ENCODE results near the gene TNFRSF1B.

TNFRSF1B gene

DNA sequence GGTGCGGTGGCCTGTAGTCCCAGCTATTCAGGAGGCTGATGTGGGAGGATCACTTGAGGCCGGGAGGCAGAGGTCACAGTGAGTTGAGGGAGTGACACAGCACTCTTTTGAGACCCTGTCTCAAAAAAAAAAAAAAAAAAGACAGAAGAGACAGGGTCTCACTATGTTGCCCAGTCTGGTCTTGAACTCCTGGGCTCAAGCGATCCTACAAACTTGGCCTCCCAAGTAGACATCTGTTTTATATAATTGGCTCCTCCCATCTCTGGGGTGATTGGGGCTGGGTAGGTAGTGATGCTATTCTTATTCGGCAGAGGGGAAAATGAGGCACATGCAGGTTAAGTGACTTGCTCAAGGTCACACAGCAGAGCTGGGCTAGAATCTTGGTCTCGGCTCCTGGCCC, 39.4 kb downstream of the TNFRSF1B start:
- Histone ChIP-seq H3K4me3 (ENCODE audit: low read length) (no peak overlapping the region), H3K4me2 (ENCODE audit: low read length) (no peak overlapping the region), H3K27me3 (ENCODE audit: control insufficient read depth, low read length) (peaks cover 11% of the 10 kb centered on the region), H3K79me2 (ENCODE audit: control insufficient read depth, low read length) (no peaks in the 10 kb centered on the region), H3K9me3 (ENCODE audit: control insufficient read depth, insufficient read depth, low read length) (no peaks in the 10 kb centered on the region), H3K36me3 (ENCODE audit: control insufficient read depth, low read length) (no peaks in the 10 kb centered on the region), H4K20me1 (ENCODE audit: control insufficient read depth, insufficient read depth, low read depth, low read length) (no peaks in the 10 kb centered on the region), H3K27ac (ENCODE audit: low read depth, low read length) (no peak overlapping the region), H3F3A (ENCODE audit: control insufficient read depth, insufficient read depth) (no peaks in the 10 kb centered on the region), H3K4me1 (ENCODE audit: control insufficient read depth, low read length) (peaks cover 40% of the 10 kb centered on the region), H3K9me2 (replicated peaks; ENCODE audit: control insufficient read depth, low read length) (no peaks in the 10 kb centered on the region)
- TF ChIP-seq, protein P1, sequence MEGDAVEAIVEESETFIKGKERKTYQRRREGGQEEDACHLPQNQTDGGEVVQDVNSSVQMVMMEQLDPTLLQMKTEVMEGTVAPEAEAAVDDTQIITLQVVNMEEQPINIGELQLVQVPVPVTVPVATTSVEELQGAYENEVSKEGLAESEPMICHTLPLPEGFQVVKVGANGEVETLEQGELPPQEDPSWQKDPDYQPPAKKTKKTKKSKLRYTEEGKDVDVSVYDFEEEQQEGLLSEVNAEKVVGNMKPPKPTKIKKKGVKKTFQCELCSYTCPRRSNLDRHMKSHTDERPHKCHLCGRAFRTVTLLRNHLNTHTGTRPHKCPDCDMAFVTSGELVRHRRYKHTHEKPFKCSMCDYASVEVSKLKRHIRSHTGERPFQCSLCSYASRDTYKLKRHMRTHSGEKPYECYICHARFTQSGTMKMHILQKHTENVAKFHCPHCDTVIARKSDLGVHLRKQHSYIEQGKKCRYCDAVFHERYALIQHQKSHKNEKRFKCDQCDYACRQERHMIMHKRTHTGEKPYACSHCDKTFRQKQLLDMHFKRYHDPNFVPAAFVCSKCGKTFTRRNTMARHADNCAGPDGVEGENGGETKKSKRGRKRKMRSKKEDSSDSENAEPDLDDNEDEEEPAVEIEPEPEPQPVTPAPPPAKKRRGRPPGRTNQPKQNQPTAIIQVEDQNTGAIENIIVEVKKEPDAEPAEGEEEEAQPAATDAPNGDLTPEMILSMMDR (IDR thresholded peaks at IDR 0.05; ENCODE audit: low read depth, low read length, poor library complexity, severe bottlenecking) = no peak
- no peak for TF ChIP-seq EZH2phosphoT487 (IDR thresholded peaks at IDR 0.05; ENCODE audit: borderline replicate concordance, low read length)

DNA sequence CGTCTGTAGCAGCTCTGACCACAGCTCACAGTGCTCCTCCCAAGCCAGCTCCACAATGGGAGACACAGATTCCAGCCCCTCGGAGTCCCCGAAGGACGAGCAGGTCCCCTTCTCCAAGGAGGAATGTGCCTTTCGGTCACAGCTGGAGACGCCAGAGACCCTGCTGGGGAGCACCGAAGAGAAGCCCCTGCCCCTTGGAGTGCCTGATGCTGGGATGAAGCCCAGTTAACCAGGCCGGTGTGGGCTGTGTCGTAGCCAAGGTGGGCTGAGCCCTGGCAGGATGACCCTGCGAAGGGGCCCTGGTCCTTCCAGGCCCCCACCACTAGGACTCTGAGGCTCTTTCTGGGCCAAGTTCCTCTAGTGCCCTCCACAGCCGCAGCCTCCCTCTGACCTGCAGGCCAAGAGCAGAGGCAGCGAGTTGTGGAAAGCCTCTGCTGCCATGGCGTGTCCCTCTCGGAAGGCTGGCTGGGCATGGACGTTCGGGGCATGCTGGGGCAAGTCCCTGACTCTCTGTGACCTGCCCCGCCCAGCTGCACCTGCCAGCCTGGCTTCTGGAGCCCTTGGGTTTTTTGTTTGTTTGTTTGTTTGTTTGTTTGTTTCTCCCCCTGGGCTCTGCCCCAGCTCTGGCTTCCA, 40.1 kb downstream of the TNFRSF1B start:
- TF ChIP-seq, protein P1 (IDR thresholded peaks at IDR 0.05; ENCODE audit: low read depth, low read length, poor library complexity, severe bottlenecking) = no peak
- TF ChIP-seq EZH2phosphoT487 (IDR thresholded peaks at IDR 0.05; ENCODE audit: borderline replicate concordance, low read length) = no peak
- Histone ChIP-seq H3K36me3 (ENCODE audit: control insufficient read depth, low read length) (no peaks in the 10 kb centered on the region), H3K27me3 (ENCODE audit: control insufficient read depth, low read length) (peaks cover 10% of the 10 kb centered on the region), H3K79me2 (ENCODE audit: control insufficient read depth, low read length) (no peaks in the 10 kb centered on the region), H3K9me3 (ENCODE audit: control insufficient read depth, insufficient read depth, low read length) (no peaks in the 10 kb centered on the region), H3K4me3 (ENCODE audit: low read length) (no peak overlapping the region), H3F3A (ENCODE audit: control insufficient read depth, insufficient read depth) (no peaks in the 10 kb centered on the region), H3K4me1 (ENCODE audit: control insufficient read depth, low read length) (peaks cover 34% of the 10 kb centered on the region), H3K27ac (ENCODE audit: low read depth, low read length) (no peak overlapping the region), H3K4me2 (ENCODE audit: low read length) (no peak overlapping the region), H3K9me2 (replicated peaks; ENCODE audit: control insufficient read depth, low read length) (no peaks in the 10 kb centered on the region), H4K20me1 (ENCODE audit: control insufficient read depth, insufficient read depth, low read depth, low read length) (no peaks in the 10 kb centered on the region)

DNA sequence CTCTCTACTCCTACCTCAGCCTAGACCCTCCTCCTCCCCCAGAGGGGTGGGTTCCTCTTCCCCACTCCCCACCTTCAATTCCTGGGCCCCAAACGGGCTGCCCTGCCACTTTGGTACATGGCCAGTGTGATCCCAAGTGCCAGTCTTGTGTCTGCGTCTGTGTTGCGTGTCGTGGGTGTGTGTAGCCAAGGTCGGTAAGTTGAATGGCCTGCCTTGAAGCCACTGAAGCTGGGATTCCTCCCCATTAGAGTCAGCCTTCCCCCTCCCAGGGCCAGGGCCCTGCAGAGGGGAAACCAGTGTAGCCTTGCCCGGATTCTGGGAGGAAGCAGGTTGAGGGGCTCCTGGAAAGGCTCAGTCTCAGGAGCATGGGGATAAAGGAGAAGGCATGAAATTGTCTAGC, 41.5 kb downstream of the TNFRSF1B start:
- H3K4me1 ChIP-seq (ENCODE audit: control insufficient read depth, low read length) = peaks cover 32% of the 10 kb centered on the region
- peaks cover 14% of the 10 kb centered on the region for H3K27me3 ChIP-seq (ENCODE audit: control insufficient read depth, low read length)
- no peak overlapping the region for H3K4me3 ChIP-seq (ENCODE audit: low read length)
- H3F3A ChIP-seq (ENCODE audit: control insufficient read depth, insufficient read depth) = no peaks in the 10 kb centered on the region
- H3K4me2 ChIP-seq (ENCODE audit: low read length) = no peak overlapping the region
- H3K9me3 ChIP-seq (ENCODE audit: control insufficient read depth, insufficient read depth, low read length) = no peaks in the 10 kb centered on the region
- H4K20me1 ChIP-seq (ENCODE audit: control insufficient read depth, insufficient read depth, low read depth, low read length) = no peaks in the 10 kb centered on the region
- no peaks in the 10 kb centered on the region for H3K9me2 ChIP-seq (replicated peaks; ENCODE audit: control insufficient read depth, low read length)
- TF ChIP-seq EZH2phosphoT487 (IDR thresholded peaks at IDR 0.05; ENCODE audit: borderline replicate concordance, low read length) = no peak
- TF ChIP-seq, protein P1 (IDR thresholded peaks at IDR 0.05; ENCODE audit: low read depth, low read length, poor library complexity, severe bottlenecking) = no peak
- no peaks in the 10 kb centered on the region for H3K79me2 ChIP-seq (ENCODE audit: control insufficient read depth, low read length)
- H3K27ac ChIP-seq (ENCODE audit: low read depth, low read length) = no peak overlapping the region
- H3K36me3 ChIP-seq (ENCODE audit: control insufficient read depth, low read length) = no peaks in the 10 kb centered on the region

Data from DOHH2 (cell line).